GM19238 (cell line): ENCODE data around the gene SDK2.

ENCODE experiments used
- DNase-seq: peaks from one replicate; pipeline ENCODE4 v3.0.0; 2011; ENCODE audit warnings: low spot score; ENCODE audit not compliant: insufficient read length

Gene SDK2

DNA sequence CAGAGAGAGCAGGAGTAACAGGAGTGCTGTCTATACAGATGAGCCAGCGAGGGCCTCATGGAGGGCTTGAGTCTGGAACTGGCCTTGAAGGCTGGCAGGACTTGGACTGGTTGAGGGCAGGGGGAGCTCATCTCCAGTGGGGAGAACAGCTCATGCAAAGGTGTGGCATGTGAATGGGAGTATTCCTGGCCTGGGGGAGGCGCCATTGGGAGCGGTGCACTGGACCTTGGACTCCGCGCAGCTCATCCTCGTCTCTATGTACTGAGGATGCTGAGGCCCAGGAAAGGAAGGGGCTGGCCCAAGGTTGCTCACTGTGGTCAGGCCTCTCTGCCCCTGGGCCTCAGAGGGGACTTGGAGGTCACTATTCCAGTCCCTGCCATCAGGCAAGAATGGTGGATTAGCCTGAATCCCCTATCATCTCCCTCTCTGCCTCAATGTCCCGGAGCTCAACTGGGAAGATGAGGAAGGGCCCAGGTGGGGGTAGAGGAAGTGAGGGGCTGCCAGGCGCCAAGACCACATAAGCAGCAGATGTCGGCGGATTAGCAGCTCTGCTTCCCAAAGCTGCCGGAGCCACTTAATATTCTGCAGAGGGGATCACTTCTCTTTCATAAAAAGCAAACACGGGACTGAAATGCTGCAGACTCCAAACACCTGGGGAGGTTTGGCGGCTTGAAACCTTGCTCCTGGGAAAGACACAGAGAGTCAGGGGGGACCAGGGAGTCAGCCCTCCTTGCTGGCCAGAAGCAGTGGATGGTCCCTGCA lies 88.9 kb downstream of the SDK2 start:
- DNase-seq = no peak

GRCh38 chr17:73554498-73554897 lies 89.7 kb downstream of the SDK2 start:
- DNase-seq = no peak

DNA sequence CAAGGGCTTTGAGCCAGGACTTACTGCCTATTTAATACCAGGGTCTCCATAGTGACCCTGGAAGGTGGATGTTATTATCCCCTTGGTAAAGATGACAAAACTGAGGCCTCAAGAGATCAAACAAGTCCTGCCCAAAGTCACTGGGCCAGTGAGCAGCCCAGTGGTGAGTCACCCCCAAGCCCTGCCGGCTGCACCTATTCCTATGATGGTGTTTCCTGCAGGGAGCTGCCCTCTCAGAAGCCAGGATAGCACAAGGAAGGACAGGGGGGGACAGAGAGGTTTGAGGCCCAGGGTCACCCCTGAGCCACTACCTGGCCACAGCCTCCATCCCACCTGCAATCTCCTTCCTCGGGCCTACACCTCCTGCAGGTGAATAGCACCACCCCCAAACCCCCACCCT lies 90.9 kb downstream of the SDK2 start:
- DNase-seq = no peak

- no peak for DNase-seq
These were observed 91.8 kb downstream of the SDK2 start for GRCh38 chr17:73552300-73553048.

- no peak for DNase-seq
These were observed 92.5 kb downstream of the SDK2 start for GRCh38 chr17:73551759-73552158.

- no peak for DNase-seq
These were observed 93.1 kb downstream of the SDK2 start for GRCh38 chr17:73551144-73551543.

- DNase-seq = no peak
These were observed 93.7 kb downstream of the SDK2 start for GRCh38 chr17:73550556-73550955.

- DNase-seq = no peak
These were observed 94.3 kb downstream of the SDK2 start for GRCh38 chr17:73549841-73550430.

DNA sequence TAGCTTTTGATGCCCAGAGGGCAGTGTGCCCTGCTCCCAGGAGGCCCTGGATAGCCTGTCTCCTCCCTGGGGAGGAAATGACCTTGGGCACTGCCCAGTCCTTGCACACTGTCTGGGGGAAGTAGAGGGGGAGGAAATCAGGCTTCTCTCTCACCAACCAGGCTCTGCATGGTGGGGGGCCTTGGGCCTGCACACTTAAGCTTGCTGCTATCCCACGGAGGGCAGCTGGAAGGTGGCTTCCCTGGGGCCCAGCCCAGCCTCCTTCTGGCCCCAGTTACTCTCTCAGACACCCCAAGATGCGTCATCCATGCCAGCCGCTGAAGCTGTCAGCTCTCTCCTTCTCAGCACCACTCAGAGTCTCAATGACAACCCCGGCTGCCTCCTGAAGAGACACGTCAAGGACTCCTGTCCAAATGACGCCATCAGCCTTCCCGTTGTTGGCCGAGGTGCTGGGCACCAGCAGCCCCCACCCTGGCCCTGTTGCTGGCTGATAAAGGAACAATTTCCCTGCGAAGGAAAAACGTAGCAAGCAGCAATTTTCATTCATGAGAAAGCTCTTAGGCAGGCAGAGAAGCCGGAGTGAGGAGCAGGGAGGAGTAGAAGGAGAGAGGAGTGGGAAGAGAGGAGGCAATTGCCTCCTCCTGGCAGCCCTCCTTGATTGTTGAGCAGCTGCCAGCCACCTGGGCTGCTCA lies 95.5 kb downstream of the SDK2 start:
- no peak for DNase-seq

DNA sequence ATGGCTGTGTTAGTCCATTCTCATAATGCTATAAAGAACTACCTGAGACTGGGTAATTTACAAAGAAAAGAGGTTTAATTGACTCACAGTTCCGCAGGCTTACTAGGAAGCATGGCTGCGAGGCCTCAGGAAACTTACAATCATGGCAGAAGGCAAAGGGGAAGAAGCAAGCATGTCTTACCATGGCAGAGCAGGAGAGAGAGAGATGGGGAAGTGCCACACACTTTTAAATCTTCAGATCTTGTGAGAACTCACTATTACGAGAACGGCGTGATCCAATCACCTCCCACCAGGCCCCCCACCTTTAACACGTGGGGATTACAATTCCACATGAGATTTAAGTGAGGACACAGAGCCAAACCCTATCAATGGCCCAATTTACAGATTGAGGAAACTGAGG lies 96.5 kb downstream of the SDK2 start:
- no peak for DNase-seq

DNA sequence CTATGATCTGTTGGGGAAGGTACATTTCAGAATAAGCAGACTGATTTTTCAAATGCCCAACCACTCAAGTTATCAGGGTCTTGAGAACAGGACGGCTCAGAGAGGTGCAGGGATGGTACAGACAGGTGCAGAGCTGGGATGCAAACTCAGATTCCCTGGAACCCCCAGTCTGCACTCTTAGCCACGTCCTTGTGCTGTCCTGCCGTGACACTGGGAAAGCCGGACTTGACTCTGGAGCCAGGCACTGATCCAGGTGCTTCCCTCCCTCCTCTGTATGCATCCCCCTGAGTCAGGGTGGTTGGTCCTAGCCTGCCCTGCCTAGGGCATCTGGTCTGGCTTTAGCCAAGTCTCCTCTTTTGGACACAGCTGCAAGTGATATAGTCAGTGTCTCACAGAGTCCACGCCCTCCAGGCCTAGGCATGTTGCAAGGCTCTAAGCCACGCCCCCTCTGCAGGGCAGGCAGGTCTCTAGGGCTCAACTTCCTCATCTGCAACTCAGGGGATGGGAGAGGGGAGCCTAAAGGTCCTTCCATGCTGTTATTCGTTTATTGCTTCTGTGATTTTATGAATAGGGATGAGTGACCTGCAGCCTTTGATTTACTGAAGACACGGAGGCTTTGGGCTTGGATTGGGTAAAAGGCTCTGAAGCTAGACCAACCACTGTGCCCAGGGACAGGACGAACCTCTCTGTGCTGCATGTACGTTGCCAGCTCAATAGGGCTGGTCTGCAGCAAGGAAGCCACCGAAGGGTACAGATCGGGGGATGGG lies 97.3 kb downstream of the SDK2 start:
- DNase-seq = no peak

DNA sequence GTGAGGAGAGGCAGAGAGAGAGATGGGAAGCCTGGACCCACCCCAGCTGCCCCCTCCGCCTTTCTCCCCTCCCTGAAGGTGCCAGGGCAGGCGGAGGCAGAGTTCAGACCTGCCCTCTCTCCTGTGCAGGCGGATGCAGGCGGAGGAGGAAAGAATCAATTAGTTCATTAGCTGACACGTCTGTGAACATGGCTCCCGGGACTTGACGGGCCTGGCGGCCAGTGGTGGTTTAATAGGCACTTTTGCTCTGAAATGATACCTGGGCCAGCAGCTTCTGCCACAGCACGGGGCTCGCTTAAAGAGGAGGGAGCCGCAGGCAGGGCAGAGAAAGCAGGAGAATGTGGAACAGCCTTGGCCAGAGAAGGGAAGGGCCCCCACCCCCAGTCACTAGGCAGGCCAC lies 98.1 kb downstream of the SDK2 start:
- DNase-seq = no peak

GRCh38 chr17:73545109-73546032 lies 98.9 kb downstream of the SDK2 start:
- DNase-seq = no peak

GRCh38 chr17:73544333-73544732 lies 99.9 kb downstream of the SDK2 start:
- no peak for DNase-seq

DNA sequence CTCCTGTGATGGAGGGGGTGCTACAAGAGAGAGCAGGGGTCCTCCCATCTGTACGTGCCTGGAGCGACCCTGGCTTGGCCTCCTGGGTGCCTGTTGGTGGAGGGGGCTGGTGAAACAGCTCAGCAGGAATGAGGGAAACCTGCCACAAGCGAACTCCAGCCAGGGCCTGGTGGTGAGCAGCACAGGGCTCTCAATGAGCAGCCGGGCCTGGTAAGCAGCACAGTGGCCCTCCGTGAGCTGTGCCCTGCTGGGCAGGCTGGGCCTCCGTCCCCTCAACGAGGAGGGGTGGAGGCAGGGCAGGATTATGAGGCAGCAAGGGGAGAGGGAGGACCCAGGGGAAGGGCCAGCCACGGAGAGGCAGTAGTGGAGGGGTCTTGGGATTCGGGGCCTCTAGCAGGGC lies 101.9 kb downstream of the SDK2 start:
- DNase-seq = no peak

- no peak for DNase-seq
These were observed 102.7 kb downstream of the SDK2 start for GRCh38 chr17:73541561-73541981.

DNA sequence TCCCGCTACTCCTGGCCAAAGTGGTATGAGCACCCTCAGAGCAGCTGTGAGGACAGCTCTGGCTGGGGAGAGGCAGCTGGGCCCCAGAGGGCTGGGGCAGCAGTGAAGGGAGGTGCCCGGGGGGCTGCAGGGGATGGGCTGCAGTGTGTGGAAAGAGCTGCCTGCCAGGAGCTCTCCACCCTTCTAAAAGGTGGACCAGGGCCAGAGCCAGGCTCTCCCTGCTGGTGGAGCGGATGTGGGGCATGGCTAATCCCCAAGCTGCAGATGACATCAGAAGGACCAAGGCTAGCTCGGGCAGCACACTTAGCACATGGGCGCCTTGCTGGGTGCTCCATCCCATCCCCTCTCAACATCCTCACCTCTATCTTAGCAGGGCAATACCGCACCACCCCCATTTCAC lies 103.1 kb downstream of the SDK2 start:
- no peak for DNase-seq

GRCh38 chr17:73539166-73539565 lies 105.1 kb downstream of the SDK2 start:
- no peak for DNase-seq

- no peak for DNase-seq
These were observed 105.8 kb downstream of the SDK2 start for GRCh38 chr17:73538445-73538844.
